B cell (primary cell): ENCODE data around the gene USP34. TPM values are rescaled to one million over a fixed set of nuclear protein-coding genes. Genes with fewer than 3 reads are reported as not detected.

Experiments
- ATAC-seq: fragments of 200-7000 bp; cut with Tn5 transposase; one replicate; pipeline ENCODE4 v1.10.0; 2021; ENCODE audit warnings: low read depth, mild to moderate bottlenecking, moderate number of reproducible peaks, moderate library complexity
- CTCF ChIA-PET: fragments of 350-600 bp; sonication (Branson Sonifier 250); formaldehyde crosslinking; loops from one replicate; lab custom pipeline; 2021; ENCODE audit warnings: antibody characterized with exemption, inconsistent platforms; lab: Charles Lee
- POLR2A ChIA-PET: fragments of 350-600 bp; sonication (Branson Sonifier 250); formaldehyde crosslinking; loops from one replicate; lab custom pipeline; 2021; ENCODE audit warnings: antibody characterized with exemption; lab: Charles Lee
- DNase-seq: peaks from one replicate; pipeline ENCODE4 v3.0.0; 2013
- H2AFZ ChIP-seq: 2 replicates; pipeline ENCODE4 v1.6.1; 2012; ENCODE audit warnings: mild to moderate bottlenecking, low read depth, low read length; ENCODE audit not compliant: insufficient read depth, poor library complexity, severe bottlenecking
- H3K27ac ChIP-seq, 2 donors: 1 replicate in 1 of 2; 2 replicates in 1 of 2; pipeline ENCODE4 v1.5.1; 2012 to 2013; ENCODE audit warnings: low read length in 2 of 2, mild to moderate bottlenecking in 2 of 2, moderate library complexity in 1 of 2
- H3K27me3 ChIP-seq, 4 experiments: fragments of 200-600 bp in 1 of 4; sonication (generic) in 1 of 4; replicated peaks in 1 of 4; 1 replicate in 2 of 4; 2 replicates in 2 of 4; pipeline versions ENCODE4 v1.6.1 to v1.7.0; 2013 to 2016; ENCODE audit warnings: low read length in 3 of 4, mild to moderate bottlenecking in 2 of 4, mixed read lengths in 1 of 4, moderate library complexity in 1 of 4; ENCODE audit not compliant: insufficient read depth in 4 of 4, control insufficient read depth in 3 of 4; ENCODE audit errors: control extremely low read depth in 1 of 4
- H3K36me3 ChIP-seq, 2 experiments: replicated peaks in 1 of 2; 1 replicate in 1 of 2; 2 replicates in 1 of 2; pipeline versions ENCODE4 v1.6.1 to v1.7.1; 2013; ENCODE audit warnings: low read length in 1 of 2; ENCODE audit not compliant: insufficient read depth in 2 of 2, control insufficient read depth in 1 of 2; ENCODE audit errors: control extremely low read depth in 1 of 2, extremely low read depth in 1 of 2
- H3K4me1 ChIP-seq, 2 donors: fragments of 200-600 bp in 1 of 2; sonication (generic) in 1 of 2; 1 replicate in 1 of 2; 2 replicates in 1 of 2; pipeline versions ENCODE4 v1.5.1 to v1.6.1; 2013 to 2017; ENCODE audit warnings: low read length in 2 of 2; ENCODE audit not compliant: control insufficient read depth in 2 of 2, insufficient read depth in 2 of 2
- H3K4me2 ChIP-seq: replicated peaks from 2 replicates; pipeline ENCODE3; 2012; ENCODE audit warnings: mild to moderate bottlenecking, low read depth, low read length; ENCODE audit not compliant: poor library complexity, severe bottlenecking
- H3K4me3 ChIP-seq, 5 experiments: fragments of 200-600 bp in 1 of 5; sonication (generic) in 1 of 5; 1 replicate in 3 of 5; 2 replicates in 2 of 5; pipeline versions ENCODE4 v1.5.1 to v1.7.0; 2011 to 2016; ENCODE audit warnings: low read length in 4 of 5, mild to moderate bottlenecking in 4 of 5, low read depth in 2 of 5, control low read depth in 1 of 5, moderate library complexity in 1 of 5; ENCODE audit not compliant: insufficient read depth in 1 of 5; ENCODE audit errors: control extremely low read depth in 1 of 5, extremely low read depth in 1 of 5
- H3K79me2 ChIP-seq: fragments of 200-600 bp; sonication (generic); one replicate; pipeline ENCODE4 v1.6.0; 2016; ENCODE audit warnings: low read length; ENCODE audit not compliant: control insufficient read depth, insufficient read depth
- H3K9ac ChIP-seq: fragments of 200-600 bp; sonication (generic); 2 replicates; pipeline ENCODE4 v1.6.1; 2017; ENCODE audit warnings: mild to moderate bottlenecking, low read length, moderate library complexity
- H3K9me3 ChIP-seq, 3 donors: one replicate each; pipeline versions ENCODE4 v1.6.1 to v1.7.1; 2013; ENCODE audit warnings: low read length in 2 of 3; ENCODE audit not compliant: control insufficient read depth in 2 of 3, insufficient read depth in 1 of 3; ENCODE audit errors: control extremely low read depth in 1 of 3
- H4K20me1 ChIP-seq: 2 replicates; pipeline ENCODE4 v1.6.0; 2012; ENCODE audit warnings: mild to moderate bottlenecking, low read length; ENCODE audit not compliant: insufficient read depth, control insufficient read depth, poor library complexity, severe bottlenecking
- H3K27ac Mint-ChIP-seq: one replicate; pipeline ENCODE4 v1.8.0; 2021; ENCODE audit warnings: mixed read lengths
- H3K27me3 Mint-ChIP-seq: one replicate; pipeline ENCODE4 v1.8.0; 2021; ENCODE audit warnings: mixed read lengths
- H3K4me1 Mint-ChIP-seq: one replicate; pipeline ENCODE4 v1.8.0; 2021; ENCODE audit warnings: mixed read lengths
- H3K4me3 Mint-ChIP-seq: one replicate; pipeline ENCODE4 v1.8.0; 2021; ENCODE audit warnings: mixed read lengths
- H3K9me3 Mint-ChIP-seq: one replicate; pipeline ENCODE4 v1.8.0; 2022; ENCODE audit warnings: mixed read lengths; ENCODE audit not compliant: insufficient read depth
- CTCF ChIP-seq: fragments of 200-600 bp; IDR thresholded peaks from one replicate; pipeline ENCODE4 v1.8.0; 2022; ENCODE audit warnings: antibody characterized with exemption, mild to moderate bottlenecking
- EZH2 ChIP-seq: IDR thresholded peaks from 2 replicates; pipeline ENCODE4 v1.6.1; 2012; ENCODE audit warnings: borderline replicate concordance, low read depth, mild to moderate bottlenecking, moderate library complexity, low read length; ENCODE audit not compliant: insufficient read depth, poor library complexity, severe bottlenecking
- WGBS: methylation state at CpG from one replicate; pipeline ENCODE4 v1.1.5; 2013; ENCODE audit warnings: missing lambda C conversion rate; ENCODE audit not compliant: insufficient coverage; 5-methylcytosine and 5-hydroxymethylcytosine counted together
- intact Hi-C: fragments of 100-400 bp; cut with micrococcal nuclease; formaldehyde crosslinking; loops from one replicate; pipeline ENCODE4 v1.10.0; 2022
- polyA minus RNA-seq: library from RNA; depleted of rRNA, polyadenylated mRNA; stranded (reverse); fragments of >200 nt; gene quantifications from 2 replicates; pipeline ENCODE4 v1.2.3, GENCODE V29; 2012
- polyA plus RNA-seq: library from polyadenylated mRNA; depleted of rRNA; stranded (reverse); fragments of >200 nt; gene quantifications from 2 replicates; pipeline ENCODE4 v1.2.3, GENCODE V29; 2012
- total RNA-seq, 2 donors: library from RNA; stranded (reverse); fragments of 120-200 nt in 1 of 2; gene quantifications; 1 replicate in 1 of 2; 2 replicates in 1 of 2; pipeline versions ENCODE4 v1.2.3 to v1.2.4, GENCODE V29; 2013 to 2022

The USP34 gene
- total RNA-seq = 311 and 320 TPM in 2 replicates
- total RNA-seq (2013) = 157 TPM
- 70.3 and 87.9 TPM in 2 replicates for polyA plus RNA-seq
- polyA minus RNA-seq = 75.3 and 110 TPM in 2 replicates

DNA sequence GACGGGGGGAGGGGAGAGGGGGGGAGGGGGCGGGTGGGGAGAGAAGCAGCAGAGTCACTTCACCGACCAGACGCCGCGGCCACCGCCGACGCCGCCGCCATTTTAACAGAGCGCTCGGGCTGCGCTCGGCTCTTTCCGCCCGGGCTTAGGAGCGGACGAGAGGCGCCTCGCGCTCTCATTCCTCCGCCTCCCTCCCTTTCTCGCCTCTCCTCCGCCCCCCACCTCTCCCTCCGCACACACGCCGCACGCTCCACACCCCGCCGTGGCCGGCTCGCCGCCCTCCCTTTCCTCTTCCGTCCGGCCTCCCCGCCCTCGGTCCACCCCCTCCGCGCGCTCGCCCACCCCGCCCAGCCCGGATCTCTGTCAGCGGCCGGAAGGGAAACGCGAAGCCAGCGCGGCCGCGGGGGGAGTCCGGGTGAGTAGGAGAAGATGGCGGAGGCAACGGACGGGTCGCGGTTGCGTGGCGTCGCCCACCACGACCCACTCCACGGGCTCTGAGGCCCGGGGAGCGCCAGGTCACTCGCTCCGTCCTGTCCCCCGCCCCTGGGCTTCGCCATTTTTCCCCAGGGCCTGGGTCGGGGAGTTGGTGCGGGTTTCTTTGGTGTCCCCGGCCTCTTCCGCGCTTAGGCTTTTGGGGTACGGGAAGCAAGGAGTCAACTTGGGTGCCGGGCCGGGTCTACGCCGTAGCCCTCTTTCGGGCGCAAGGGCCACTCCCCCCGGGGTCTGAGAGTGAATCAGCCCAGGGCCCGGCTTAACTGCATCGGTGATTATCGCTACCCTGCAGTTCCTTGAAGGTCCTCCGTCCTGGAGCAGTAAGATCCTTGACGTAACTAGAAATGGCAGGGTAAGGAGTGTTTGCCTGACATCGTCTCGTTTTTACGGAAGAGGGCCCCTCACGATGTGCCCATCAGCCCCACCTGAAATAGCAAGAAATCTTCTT, at the start of gene USP34:
USP34 (minus strand) TSS at position 123 of the 940 bp plus-strand sequence. CDS start 395 bp downstream, outside the sequence.
- under 1% methylated on average over 82 of the region's 91 CpGs for WGBS
- peak within 1 kb of the TSS; percentile 93 for H3K4me3 Mint-ChIP-seq
- POLR2A ChIA-PET = interaction anchor here (0.6 to 1.8 kb wide), 7 partner anchors 7 to 383 kb away, joined by 3 to 9 read pairs (median 3); partner anchors contain the start of genes FAM161A and XPO1
- intact Hi-C loops = loop anchor here (1.0 to 5.0 kb wide), 6 partner anchors 28 to 589 kb away; partner anchors contain the start of genes REL and XPO1
- peak within 1 kb of the TSS; percentile 96 for H3K9ac ChIP-seq
- H3K4me1 Mint-ChIP-seq = peaks cover 29% of the 10 kb centered on the region
- H3K4me1 ChIP-seq = peaks cover 24% of the 10 kb centered on the region in 2 donors
- H3K9me3 ChIP-seq = no peaks in the 10 kb centered on the region
- peaks cover 16% of the 10 kb centered on the region for H4K20me1 ChIP-seq
- peak; percentile 96 for DNase-seq
- peak within 1 kb of the TSS; percentile 93 for H3K4me2 ChIP-seq
- H3K9me3 Mint-ChIP-seq = no peaks in the 10 kb centered on the region
- peak within 1 kb of the TSS; percentile 96 for H3K27ac Mint-ChIP-seq
- H3K27ac ChIP-seq = peak within 1 kb of the TSS; percentile 96 to 99
- peak within 1 kb of the TSS; percentile 69 to 95 (median 85) for H3K4me3 ChIP-seq
- H3K27me3 Mint-ChIP-seq = no peaks in the 10 kb centered on the region
- H2AFZ ChIP-seq = peak within 1 kb of the TSS; percentile 73
- peak; percentile 79 for ATAC-seq
- no peak for TF ChIP-seq CTCF
- no peak for TF ChIP-seq EZH2
- CTCF ChIA-PET = interaction anchor here (0.7 to 4.0 kb wide), 3 partner anchors 45 to 50 kb away, joined by 3 to 30 read pairs (median 18); no protein-coding TSS in a partner anchor
- H3K27me3 ChIP-seq = no peaks in the 10 kb centered on the region
- peaks cover 0 to 2% of the 10 kb centered on the region in 2 experiments for H3K36me3 ChIP-seq
- peaks cover 39% of the 10 kb centered on the region for H3K79me2 ChIP-seq

DNA sequence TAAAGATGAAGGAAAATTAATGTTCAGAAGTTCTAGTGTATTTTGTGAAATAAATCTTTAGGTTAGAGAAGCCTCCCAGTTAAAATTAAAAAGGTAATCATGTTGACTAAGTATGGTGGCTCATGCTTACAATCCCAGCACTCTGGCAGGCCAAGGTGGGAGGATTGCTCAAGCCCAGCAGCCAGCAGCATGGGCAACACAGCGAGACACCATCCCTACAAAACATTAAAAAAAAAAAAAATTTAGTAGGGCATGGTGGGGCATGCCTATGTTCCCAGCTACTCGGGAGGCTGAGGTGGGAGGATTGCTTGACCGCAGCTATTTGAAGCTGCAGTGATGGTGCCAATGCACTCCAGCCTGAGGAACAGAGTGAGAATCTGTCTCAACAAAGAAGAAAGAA, 49.4 kb upstream of the USP34 start:
- ATAC-seq = no peak
- H3K4me3 Mint-ChIP-seq = no peak overlapping the region
- H3K27me3 Mint-ChIP-seq = no peaks in the 10 kb centered on the region
- no peaks in the 10 kb centered on the region for H3K9me3 ChIP-seq
- H3K79me2 ChIP-seq = peaks cover 96% of the 10 kb centered on the region
- CTCF ChIA-PET = no interaction called here
- H3K27ac ChIP-seq = no peak overlapping the region
- no peak overlapping the region for H3K27ac Mint-ChIP-seq
- POLR2A ChIA-PET = no interaction called here
- H3K4me3 ChIP-seq = no peak overlapping the region
- no peak for DNase-seq
- no peaks in the 10 kb centered on the region for H3K4me1 ChIP-seq
- H3K4me1 Mint-ChIP-seq = peaks cover 6% of the 10 kb centered on the region
- TF ChIP-seq EZH2 = no peak
- no peak for TF ChIP-seq CTCF
- no peaks in the 10 kb centered on the region for H3K27me3 ChIP-seq
- intact Hi-C loops = no loop called here
- no peaks in the 10 kb centered on the region for H3K9me3 Mint-ChIP-seq
- H4K20me1 ChIP-seq = peaks cover 49% of the 10 kb centered on the region
- H3K9ac ChIP-seq = no peak overlapping the region
- no peak overlapping the region for H2AFZ ChIP-seq
- peaks cover 16 to 72% of the 10 kb centered on the region in 2 experiments for H3K36me3 ChIP-seq
- WGBS = no CpG with 5 or more reads among the region's 3 CpGs
- no peak overlapping the region for H3K4me2 ChIP-seq
